AG04449 (cell line): ENCODE data around the gene SLC23A2.

Experiments
- CTCF ChIA-PET: fragments of 350-600 bp; formaldehyde crosslinking; extraction: SDS; loops from one replicate; lab custom pipeline; 2021; ENCODE audit warnings: antibody characterized with exemption; lab: Yijun Ruan, JAX
- POLR2A ChIA-PET: fragments of 400-600, 350-600 bp; formaldehyde crosslinking; extraction: SDS; loops from one replicate; lab custom pipeline; 2020; ENCODE audit warnings: antibody characterized with exemption, inconsistent platforms; lab: Yijun Ruan, JAX
- DNase-seq: peaks from one replicate; pipeline ENCODE4 v3.0.0-alpha.2; 2010; ENCODE audit warnings: low read depth, low spot score
- H3K4me3 ChIP-seq: 2 replicates; pipeline ENCODE4 v1.5.1; 2011; ENCODE audit warnings: low read depth, mild to moderate bottlenecking, control low read depth, low read length
- CTCF ChIP-seq: IDR thresholded peaks from one replicate; pipeline ENCODE4 v1.5.1; 2011; ENCODE audit warnings: mild to moderate bottlenecking, moderate library complexity, low read length, control low read depth, inconsistent platforms; ENCODE audit not compliant: insufficient read depth; ENCODE audit errors: missing control alignments

SLC23A2 gene

GRCh38 chr20:4844751-4845465 is 156.4 kb downstream of the SLC23A2 start:
- no peak for TF ChIP-seq CTCF
- DNase-seq = no peak
- H3K4me3 ChIP-seq = no peak overlapping the region
- CTCF ChIA-PET = no interaction called here
- POLR2A ChIA-PET = no interaction called here

- DNase-seq = no peak
- no peak for TF ChIP-seq CTCF
- H3K4me3 ChIP-seq = no peak overlapping the region
- POLR2A ChIA-PET = no interaction called here
- CTCF ChIA-PET = no interaction called here
Observed at GRCh38 chr20:4844325-4844724, 157.0 kb downstream of the SLC23A2 start.

- TF ChIP-seq CTCF = no peak
- no peak overlapping the region for H3K4me3 ChIP-seq
- DNase-seq = no peak
- ChIA-PET CTCF (no interaction called here), POLR2A (no interaction called here)
Observed at GRCh38 chr20:4840801-4841200, 160.5 kb downstream of the SLC23A2 start.

- ChIA-PET POLR2A (no interaction called here), CTCF (no interaction called here)
- no peak for DNase-seq
- TF ChIP-seq CTCF = no peak
- H3K4me3 ChIP-seq = no peak overlapping the region
Observed at GRCh38 chr20:4838526-4838925, 162.8 kb downstream of the SLC23A2 start.

- no peak overlapping the region for H3K4me3 ChIP-seq
- no peak for TF ChIP-seq CTCF
- DNase-seq = no peak
- ChIA-PET POLR2A (no interaction called here), CTCF (no interaction called here)
Observed at GRCh38 chr20:4837760-4838159, 163.6 kb downstream of the SLC23A2 start.

GRCh38 chr20:4836935-4837334 is 164.4 kb downstream of the SLC23A2 start:
- no peak for TF ChIP-seq CTCF
- H3K4me3 ChIP-seq = no peak overlapping the region
- DNase-seq = no peak
- CTCF ChIA-PET = no interaction called here
- POLR2A ChIA-PET = no interaction called here
